NB4 (cell line): ENCODE results near the gene PELI2.

Experiments used
- CTCF ChIP-seq: IDR thresholded peaks from one replicate; pipeline ENCODE4 v1.5.1; 2012; ENCODE audit warnings: low read depth, low read length
- MAX ChIP-seq: IDR thresholded peaks from 2 replicates; pipeline ENCODE4 v1.6.1; 2011; ENCODE audit warnings: low read depth, low read length
- MYC ChIP-seq: IDR thresholded peaks from 2 replicates; pipeline ENCODE4 v1.6.1; 2011; ENCODE audit warnings: low read depth, low read length
- POLR2A ChIP-seq: IDR thresholded peaks from 2 replicates; pipeline ENCODE4 v1.6.1; 2011; ENCODE audit warnings: mild to moderate bottlenecking; ENCODE audit not compliant: insufficient read length; ENCODE audit errors: extremely low read depth

- TF ChIP-seq CTCF (no peak), POLR2A (no peak), MYC (no peak), MAX (no peak)
Observed at GRCh38 chr14:56180754-56181542, 62.7 kb downstream of the PELI2 start.
